ENCODE measurements around the gene NSUN3. TPM values are rescaled to one million over a fixed set of nuclear protein-coding genes. Genes with fewer than 3 reads are reported as not detected.

Gene NSUN3
- total and polyA plus RNA-seq, 2 of the 4 experiments (the other 2 are of a cell fraction): 4.9 to 6.8 TPM

- Histone ChIP-seq H3K18ac (ENCODE audit: low read depth, low read length) (no peak overlapping the region), H3K9ac (ENCODE audit: low read depth, low read length) (no peak overlapping the region), H3K56ac (ENCODE audit: extremely low read depth, insufficient read depth, low read length) (no peak overlapping the region), H4K91ac (ENCODE audit: insufficient read depth, low read depth, low read length) (no peak overlapping the region), H2BK5ac (ENCODE audit: low read depth, low read length, poor library complexity, severe bottlenecking) (no peak overlapping the region), H3K27ac (ENCODE audit: insufficient read depth, low read length) (no peak overlapping the region), H3K23ac (ENCODE audit: low read depth, low read length) (no peak overlapping the region), H3K4ac (ENCODE audit: low read depth, low read length) (no peak overlapping the region), H2BK120ac (ENCODE audit: low read depth, low read length) (no peak overlapping the region), H3K79me1 (ENCODE audit: low read depth in 1 of 2, low read length in 2 of 2) (no peaks in the 10 kb centered on the region), H3K4me3 (ENCODE audit: insufficient read depth, low read depth, low read length) (no peak overlapping the region), H3K27me3 (ENCODE audit: control insufficient read depth, insufficient read depth, low read length) (no peaks in the 10 kb centered on the region), H3K36me3 (ENCODE audit: control insufficient read depth, insufficient read depth, low read length) (peaks cover 2% of the 10 kb centered on the region; the same call in 1 of the 2 replicates), H2AFZ (replicated peaks; ENCODE audit: low read length, poor library complexity) (no peak overlapping the region), H2AK5ac (ENCODE audit: low read depth, low read length) (no peak overlapping the region), H3K14ac (replicated peaks; ENCODE audit: low read depth, low read length) (no peak overlapping the region), H2AK9ac (replicated peaks; ENCODE audit: low read depth, low read length, poor library complexity) (no peak overlapping the region), H3K9me1 (ENCODE audit: insufficient read depth, low read length) (no peaks in the 10 kb centered on the region), H4K5ac (ENCODE audit: low read depth, low read length) (no peak overlapping the region), H3K4me1 (ENCODE audit: control insufficient read depth, insufficient read depth, low read length) (no peaks in the 10 kb centered on the region), H4K8ac (ENCODE audit: low read depth in 2 of 2, low read length in 2 of 2) (no peak overlapping the region), H3K4me2 (ENCODE audit: low read depth, low read length) (no peak overlapping the region), H3K9me3 (ENCODE audit: control insufficient read depth, insufficient read depth, low read length) (no peaks in the 10 kb centered on the region), H2BK20ac (ENCODE audit: low read depth, low read length) (no peak overlapping the region), H2BK15ac (ENCODE audit: low read depth, low read length) (no peak overlapping the region), H4K20me1 (ENCODE audit: insufficient read depth, low read length) (no peaks in the 10 kb centered on the region)
- ATAC-seq (ENCODE audit: low read depth) (no peak), DNase-seq (no peak)
- dilution Hi-C loops (cut with HindIII; ENCODE audit: low sequenced_read_pairs, unreplicated experiment) (no loop called here), intact Hi-C loops (cut with micrococcal nuclease) (loop anchor here (5.0 kb wide), 1 partner anchor 168 kb away; no protein-coding TSS in a partner anchor), in situ Hi-C loops (cut with MboI; ENCODE audit: low sequenced_read_pairs) (no loop called here)
- no TSS peak for BruUV-seq (replicated peaks)
- TF ChIP-seq MAFK (IDR thresholded peaks at IDR 0.05; ENCODE audit: low read depth, low read length): no peak
- TF ChIP-seq CEBPB (IDR thresholded peaks at IDR 0.05; ENCODE audit: low read depth, low read length): no peak
- TF ChIP-seq ELK1 (IDR thresholded peaks at IDR 0.05; ENCODE audit: borderline replicate concordance, low read depth, low read length): no peak
- no peak for TF ChIP-seq BHLHE40 (IDR thresholded peaks at IDR 0.05; ENCODE audit: low read depth, low read length)
- ChIA-PET POLR2A (ENCODE audit: unreplicated experiment) (no interaction called here), CTCF (interaction anchor here (0.6 to 0.7 kb wide), 4 partner anchors 10 to 1576 kb away, joined by 3 to 10 read pairs (median 6); no protein-coding TSS in a partner anchor)
- no CpG with 5 or more reads among the region's 5 CpGs for WGBS, 2 experiments (ENCODE audit: extremely low coverage in 2 of 2, insufficient read length in 1 of 2)
Observed at GRCh38 chr3:94114666-94115065, 51.8 kb downstream of the NSUN3 start.
